GM18951 (cell line): ENCODE measurements around the gene FOXS1.

Experiments used
- POLR2A ChIP-seq: IDR thresholded peaks from 4 replicates; pipeline ENCODE4 v1.6.1; 2011; ENCODE audit warnings: mild to moderate bottlenecking; ENCODE audit not compliant: insufficient read length, insufficient read depth; ENCODE audit errors: extremely low read depth
- in situ Hi-C: fragments of 300-500 bp; cut with MboI; formaldehyde crosslinking; loops from one replicate; pipeline ENCODE4 v1.12.0; 2022; ENCODE audit warnings: low sequenced_read_pairs, mixed read lengths, inconsistent platforms; ENCODE audit not compliant: unreplicated experiment

Gene FOXS1

DNA sequence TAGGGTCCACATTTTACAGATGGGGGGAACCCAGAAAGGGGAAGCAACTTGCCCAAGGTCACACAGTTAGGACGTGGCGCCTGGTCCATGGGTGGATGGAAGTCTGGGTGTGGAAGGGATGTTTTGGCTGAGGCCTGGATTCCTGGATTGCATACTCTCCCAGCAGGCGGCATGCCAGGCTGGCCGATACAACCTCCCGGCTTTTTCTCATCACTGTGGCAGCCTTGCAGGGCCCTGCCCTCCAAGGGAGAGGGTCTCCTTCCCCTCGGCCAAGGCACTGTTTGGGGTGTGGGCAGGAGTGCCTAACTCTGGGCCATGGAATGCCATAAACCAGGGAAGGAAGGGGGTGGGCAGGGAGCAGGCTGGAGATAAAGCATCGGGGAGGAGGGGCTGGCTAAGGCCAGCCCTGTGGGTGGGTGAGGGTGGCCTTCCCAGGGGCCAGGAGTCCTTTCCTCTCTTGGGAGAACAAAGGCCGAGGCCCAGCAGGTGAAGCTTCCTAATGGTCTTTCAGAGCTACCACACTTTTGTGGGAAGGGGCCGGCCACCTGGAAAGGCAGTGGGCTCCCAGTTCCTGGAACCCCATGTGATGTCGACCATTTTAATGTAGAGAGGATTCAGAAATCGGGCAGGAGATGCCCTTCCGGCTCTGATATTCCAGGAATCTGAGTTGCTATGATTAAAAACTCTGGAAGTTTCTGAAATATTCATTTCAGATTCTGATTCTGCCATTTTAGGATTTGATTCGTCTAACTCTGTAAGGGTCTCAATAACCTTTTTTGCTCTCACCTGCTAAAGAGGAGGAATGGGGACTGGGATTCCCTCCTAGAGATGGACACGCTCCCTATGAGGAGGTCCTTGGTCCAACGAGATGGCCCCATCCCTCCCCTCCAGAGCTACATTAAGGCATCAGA is 4.2 kb downstream of the FOXS1 start:
- in situ Hi-C loops: no loop called here

DNA sequence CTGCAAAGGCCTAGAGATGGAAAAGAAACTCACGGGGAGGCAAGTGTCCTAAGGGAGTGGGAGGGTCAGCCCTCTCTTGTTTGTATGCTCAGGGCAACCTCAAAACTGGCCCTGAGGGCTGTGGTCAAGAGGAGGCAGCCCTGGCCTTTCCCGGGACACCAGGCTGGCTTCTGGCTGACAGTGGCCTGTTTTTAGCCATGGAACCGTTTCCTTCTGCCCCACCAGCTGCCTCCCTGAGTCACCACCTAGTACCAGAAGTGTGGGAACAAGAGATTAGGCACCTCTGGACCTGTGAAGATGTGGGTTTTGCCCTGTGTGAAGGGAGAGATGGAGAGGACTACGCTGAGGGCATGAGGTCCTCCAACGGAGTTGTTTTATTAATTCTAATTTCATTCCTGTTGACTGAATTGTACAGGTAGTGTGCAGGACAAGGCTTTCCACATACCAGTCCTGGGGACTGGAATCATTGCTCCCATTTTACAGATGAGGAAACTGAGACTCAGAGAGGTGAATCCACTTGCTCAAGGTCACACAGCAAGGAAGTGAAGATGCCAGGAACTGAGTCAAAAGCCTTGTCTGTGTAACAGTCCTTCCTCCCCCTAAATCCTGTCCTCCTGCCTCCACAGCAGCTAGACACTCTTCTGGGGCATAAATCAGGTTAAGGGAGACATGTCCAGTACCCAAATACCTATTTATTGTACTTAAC is 5.5 kb downstream of the FOXS1 start:
- no peak for TF ChIP-seq POLR2A

More for the DNA sequence above, 4.2 kb downstream of the FOXS1 start:
- no peak for TF ChIP-seq POLR2A

DNA sequence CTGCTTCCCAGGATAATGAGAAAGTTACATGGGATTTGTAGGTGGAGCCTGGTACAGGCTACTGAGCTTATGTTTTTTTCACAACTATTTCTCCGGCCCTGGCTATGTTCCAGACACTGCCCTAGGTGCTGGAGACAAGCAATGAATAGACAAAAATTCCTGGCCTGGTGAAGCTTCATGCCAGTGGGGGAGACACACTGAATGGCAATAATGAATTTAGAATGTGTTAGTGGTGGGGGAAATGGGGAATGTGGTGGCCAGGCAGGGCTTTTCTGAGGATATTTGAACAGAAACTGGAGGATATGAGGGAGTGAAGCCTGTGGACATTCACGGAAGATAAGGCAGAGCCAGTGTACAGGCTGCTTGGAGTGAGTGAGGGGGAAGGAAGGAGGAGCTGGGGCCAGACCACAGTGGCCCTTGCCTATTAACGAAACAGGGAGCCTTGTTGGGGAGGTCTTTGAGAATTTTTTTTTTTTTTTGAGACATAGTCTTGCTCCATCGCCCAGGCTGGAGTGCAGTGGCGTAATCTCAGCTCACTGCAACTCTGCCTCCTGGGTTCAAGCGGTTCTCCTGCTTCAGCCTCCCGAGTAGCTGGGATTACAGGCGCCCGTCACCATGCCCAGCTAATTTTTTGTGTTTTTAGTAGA is 6.6 kb downstream of the FOXS1 start:
- in situ Hi-C loops: no loop called here
- no peak for TF ChIP-seq POLR2A

More for the DNA sequence above, 5.5 kb downstream of the FOXS1 start:
- in situ Hi-C loops: no loop called here

DNA sequence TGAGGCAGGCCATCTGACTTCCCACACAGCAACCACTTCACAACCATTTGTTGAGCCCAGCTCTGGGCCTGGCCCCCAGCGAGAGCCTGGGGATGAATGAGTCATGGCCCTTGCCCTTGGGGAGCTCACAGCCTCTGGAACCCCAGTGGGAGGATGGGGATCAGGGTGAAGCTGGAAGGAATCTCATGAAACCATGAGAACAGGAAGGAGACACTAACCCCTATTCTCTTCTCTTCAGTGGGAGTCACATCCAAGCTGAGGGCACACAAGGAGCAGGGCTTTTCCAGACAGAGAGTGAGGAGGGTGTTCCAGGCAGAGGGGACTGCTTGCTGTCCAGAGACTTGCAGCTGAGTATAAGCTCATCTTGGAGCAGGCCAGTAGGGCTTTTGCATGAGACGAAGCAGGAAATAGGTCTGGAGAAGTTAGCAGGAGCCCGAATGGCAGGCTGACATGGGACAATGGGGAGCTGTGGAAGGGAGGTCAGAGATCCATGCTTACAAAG is 7.5 kb downstream of the FOXS1 start:
- in situ Hi-C loops: no loop called here
- no peak for TF ChIP-seq POLR2A

DNA sequence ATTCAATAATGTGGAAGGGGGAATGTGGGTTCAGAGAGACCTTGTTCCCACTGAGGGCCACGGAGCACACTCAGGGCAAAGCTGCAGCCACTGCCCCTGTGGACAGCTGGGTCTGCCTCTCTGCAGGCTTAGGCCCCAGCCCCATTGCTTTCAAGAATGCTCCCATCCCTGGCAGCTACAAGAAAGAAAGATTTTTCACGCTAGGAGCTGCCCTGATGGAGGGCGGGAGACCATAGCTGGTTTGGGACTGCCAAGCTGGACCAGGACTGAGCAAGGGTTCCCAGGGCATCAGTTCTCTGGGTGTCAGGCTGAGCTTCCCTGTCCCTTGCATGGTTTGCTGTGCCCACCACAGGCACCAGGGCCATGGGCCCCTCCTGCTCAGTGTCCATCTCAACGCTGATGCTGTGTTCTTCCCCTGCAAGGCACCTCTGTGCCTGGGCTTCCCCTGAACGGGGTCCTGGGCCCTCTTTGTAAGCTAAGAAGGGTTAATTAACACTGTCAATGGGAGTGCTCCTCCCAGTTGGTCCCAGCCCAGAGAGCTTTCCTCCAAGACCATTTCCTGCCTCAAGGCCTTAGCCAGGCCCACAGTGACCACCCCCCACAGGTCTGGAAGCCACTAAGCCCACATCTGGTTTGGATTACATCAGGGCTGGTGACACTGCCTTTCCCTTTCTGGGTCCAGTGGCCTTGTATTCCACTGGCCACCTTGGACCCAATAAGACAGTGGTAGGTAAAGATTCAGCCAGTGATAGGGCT is 8.4 kb downstream of the FOXS1 start:
- no peak for TF ChIP-seq POLR2A
- in situ Hi-C loops: no loop called here

DNA sequence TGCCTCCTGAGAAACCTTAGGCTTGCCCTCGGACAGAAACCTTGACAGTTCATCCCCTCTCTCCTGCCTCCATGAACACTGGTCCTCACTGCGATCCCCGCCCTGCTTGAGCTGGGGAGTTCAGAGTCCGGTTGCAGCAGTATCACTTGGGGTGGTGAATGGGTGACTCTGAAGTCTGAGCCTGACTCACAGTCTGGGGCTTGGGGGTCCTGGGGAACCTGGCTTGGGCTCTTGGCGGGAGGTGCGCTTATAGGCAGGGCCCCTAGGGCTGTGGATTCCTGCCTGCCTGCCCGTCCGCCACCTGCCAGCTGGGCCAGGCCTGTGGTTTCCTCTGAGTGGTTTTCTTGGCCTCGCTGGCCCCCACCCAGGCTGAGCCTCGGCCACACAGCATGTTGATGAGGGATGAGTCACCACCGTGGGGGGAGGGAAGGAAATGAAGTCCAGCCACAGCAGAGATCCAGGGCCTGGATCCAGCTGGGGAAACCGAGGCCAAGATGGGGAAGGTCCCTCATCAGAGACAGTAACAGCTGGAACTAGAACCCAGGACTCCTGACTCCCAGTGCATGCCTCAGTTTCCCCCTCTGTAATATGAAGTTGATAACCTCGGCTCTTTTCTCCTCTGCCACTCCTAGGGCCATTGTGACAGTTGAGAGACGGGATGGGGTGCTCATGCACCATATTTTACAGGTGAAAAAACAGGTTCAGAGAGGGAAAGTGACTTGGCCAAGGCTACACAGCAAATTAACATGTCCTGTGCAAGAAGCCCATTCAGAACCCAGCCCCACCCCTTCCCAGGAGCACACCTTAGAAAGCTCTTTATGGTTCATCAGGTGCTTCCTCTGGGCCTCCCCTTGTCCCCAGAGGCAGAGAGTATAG is 9.2 kb downstream of the FOXS1 start:
- no peak for TF ChIP-seq POLR2A
- in situ Hi-C loops: no loop called here

DNA sequence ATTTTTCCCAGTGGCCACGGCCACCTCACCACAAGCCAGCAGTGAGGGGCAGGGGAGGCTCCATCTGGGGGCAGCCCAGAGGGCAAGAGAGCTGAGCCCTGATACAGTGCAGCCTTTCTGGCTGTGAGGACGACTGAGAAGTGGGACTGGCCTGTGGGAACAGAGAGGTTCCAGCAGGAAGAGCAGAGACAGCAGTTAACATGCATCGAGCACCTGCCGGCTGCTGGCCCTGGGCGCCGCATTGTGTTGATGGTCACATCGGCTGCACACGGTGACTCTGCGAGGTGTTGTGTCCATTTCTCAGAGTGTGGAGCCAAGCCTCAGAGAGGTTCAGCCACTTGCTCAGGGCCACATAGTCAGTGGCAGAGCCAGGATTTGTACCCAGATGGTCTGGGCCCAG is 9.8 kb downstream of the FOXS1 start:
- in situ Hi-C loops: no loop called here
- TF ChIP-seq POLR2A: no peak

DNA sequence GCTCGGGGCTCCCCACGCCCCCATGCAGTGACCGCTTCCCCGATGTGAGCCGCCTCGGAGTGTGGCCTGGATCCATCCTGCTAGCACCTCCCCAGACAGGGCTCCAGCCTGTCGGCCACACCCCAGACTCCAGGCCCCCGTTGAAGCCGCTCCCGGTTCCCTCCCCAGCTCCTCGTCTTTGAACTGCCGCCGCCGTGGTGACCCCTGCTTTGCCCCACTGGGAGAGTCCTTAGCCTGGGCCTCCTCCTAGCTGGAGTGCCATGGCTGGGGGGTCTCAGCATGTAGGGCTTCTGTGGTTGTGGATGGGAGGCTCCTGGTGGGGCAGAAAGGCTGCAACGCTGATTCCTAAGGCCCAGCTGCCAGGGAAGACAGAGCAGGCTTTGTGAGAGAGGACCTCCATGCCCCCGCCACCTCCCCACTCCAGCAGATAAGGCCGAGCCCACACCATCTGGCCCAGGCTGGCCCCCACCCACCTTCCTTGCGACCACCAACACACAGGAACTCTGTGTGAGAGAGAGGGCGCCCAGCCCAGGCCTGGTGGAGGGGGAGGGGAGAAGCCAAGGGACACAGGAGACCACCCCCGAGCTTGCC is 11.4 kb downstream of the FOXS1 start:
- TF ChIP-seq POLR2A: no peak
- in situ Hi-C loops: no loop called here

DNA sequence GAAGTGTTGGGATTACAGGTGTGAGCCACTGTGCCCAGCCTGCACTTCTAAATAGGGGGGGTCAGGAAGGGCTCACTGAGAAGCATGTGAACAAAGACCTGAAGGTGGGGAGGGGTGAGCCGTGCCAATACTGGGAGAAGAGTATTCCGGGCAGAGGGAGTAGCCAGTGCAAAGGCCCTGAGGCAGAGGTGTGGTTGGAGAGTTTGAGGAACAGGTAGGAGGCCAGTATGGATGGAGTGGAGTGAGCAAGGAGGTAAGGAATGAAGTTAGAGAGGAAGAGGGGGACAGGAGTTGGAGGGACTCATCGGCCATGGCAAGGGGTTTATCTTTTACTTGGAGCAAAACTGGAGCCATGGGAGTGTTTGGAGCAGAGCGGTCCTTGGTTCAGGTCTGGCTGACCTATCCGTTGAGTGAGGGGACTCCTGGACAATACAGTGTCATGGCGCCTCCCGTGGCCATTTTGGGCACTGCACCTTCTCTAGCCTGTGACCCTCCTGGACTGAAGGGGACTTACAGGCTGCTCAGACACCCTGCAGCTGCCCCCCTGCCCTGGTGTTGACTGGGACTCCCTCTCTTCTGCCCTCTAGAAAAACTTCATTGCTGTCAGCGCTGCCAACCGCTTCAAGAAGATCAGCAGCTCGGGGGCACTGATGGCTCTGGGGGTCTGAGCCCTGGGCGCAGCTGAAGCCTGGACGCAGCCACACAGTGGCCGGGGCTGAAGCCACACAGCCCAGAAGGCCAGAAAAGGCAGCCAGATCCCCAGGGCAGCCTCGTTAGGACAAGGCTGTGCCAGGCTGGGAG is 12.1 kb downstream of the FOXS1 start:
- TF ChIP-seq POLR2A: no peak
- in situ Hi-C loops: no loop called here

DNA sequence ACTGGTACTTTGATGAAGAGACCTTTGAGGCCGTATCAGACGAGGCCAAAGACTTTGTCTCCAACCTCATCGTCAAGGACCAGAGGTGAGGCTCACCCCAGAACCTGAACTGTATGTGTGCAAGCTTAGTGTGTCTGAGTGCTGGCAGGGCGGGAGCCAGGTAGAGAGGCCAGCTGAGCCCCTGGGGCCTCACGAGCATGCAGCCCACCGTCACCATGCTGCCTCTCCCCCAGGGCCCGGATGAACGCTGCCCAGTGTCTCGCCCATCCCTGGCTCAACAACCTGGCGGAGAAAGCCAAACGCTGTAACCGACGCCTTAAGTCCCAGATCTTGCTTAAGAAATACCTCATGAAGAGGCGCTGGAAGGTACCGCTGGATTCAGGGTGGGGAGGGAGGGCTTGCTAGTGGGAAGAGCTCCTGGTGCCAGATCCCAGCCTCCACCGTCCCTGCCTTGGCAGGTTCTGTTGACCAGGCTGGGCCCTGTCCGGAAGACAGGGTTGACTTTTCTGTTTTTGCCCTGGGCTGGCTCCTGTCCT is 13.6 kb downstream of the FOXS1 start:
- in situ Hi-C loops: no loop called here
- no peak for TF ChIP-seq POLR2A
